Lower leg skin (tissue), 3 donors: ENCODE results near the gene LRP1B.

Source experiments
- POLR2A ChIP-seq, 2 donors: fragments of 450-650 bp; IDR thresholded peaks; one replicate each; pipeline ENCODE4 v1.6.1; 2016 to 2017; ENCODE audit warnings: antibody characterized with exemption in 2 of 2, mild to moderate bottlenecking in 1 of 2, moderate library complexity in 1 of 2
- TF ChIP-seq, protein P1 (sequence below), 3 donors: fragments of 450-650 bp; IDR thresholded peaks; one replicate each; pipeline ENCODE4 v1.5.1; 2016; ENCODE audit warnings: antibody characterized with exemption in 3 of 3, mild to moderate bottlenecking in 3 of 3, moderate library complexity in 2 of 3

DNA sequence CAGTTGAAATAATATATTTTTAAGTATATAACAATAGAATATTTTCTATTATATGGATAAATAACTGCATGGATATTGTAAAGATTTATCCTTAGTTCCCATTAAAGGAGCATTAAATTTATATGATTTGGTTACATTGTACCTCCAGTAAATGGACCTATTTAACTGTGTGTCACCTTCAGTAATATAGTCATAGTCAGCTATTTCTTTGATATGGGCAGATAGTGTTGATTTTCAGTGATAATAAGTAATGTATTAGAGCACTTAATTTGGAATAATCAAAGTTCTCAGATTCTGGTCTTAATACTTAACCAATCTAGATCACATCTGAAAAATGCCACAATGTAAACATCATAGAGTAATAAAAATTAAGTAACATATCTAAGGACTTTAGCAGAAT, 1823.3 kb downstream of the LRP1B start:
- TF ChIP-seq, protein P1, sequence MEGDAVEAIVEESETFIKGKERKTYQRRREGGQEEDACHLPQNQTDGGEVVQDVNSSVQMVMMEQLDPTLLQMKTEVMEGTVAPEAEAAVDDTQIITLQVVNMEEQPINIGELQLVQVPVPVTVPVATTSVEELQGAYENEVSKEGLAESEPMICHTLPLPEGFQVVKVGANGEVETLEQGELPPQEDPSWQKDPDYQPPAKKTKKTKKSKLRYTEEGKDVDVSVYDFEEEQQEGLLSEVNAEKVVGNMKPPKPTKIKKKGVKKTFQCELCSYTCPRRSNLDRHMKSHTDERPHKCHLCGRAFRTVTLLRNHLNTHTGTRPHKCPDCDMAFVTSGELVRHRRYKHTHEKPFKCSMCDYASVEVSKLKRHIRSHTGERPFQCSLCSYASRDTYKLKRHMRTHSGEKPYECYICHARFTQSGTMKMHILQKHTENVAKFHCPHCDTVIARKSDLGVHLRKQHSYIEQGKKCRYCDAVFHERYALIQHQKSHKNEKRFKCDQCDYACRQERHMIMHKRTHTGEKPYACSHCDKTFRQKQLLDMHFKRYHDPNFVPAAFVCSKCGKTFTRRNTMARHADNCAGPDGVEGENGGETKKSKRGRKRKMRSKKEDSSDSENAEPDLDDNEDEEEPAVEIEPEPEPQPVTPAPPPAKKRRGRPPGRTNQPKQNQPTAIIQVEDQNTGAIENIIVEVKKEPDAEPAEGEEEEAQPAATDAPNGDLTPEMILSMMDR (IDR thresholded peaks at IDR 0.05): no peak
- no peak for TF ChIP-seq POLR2A (IDR thresholded peaks at IDR 0.05)
